CD4-positive, alpha-beta T cell treated with Interferon gamma for 1 hour (primary cell): ENCODE measurements around the gene ZNF205.
"Not testable (repeated sequence)": the region's sequence is repeated elsewhere in the genome, so short reads cannot be mapped to it uniquely, and the experiment has no call there.

Experiments
- DNase-seq: peaks from one replicate; pipeline ENCODE4 v3.0.0-alpha.2; 2020

ZNF205 gene

GRCh38 chr16:3112058-3112880, at the start of gene ZNF205:
ZNF205 (plus strand) TSS chr16:3112586; CDS start chr16:3113431, 845 bp downstream.
- no peak for DNase-seq

GRCh38 chr16:3063625-3064386, 48.6 kb upstream of the ZNF205 start:
- DNase-seq, result no peak

- DNase-seq, result peak; percentile 69
These were observed 47.2 kb upstream of the ZNF205 start, which contains the start of gene IL32 for GRCh38 chr16:3065069-3065741. IL32 (plus strand) TSS chr16:3065640; CDS start chr16:3065812, 172 bp downstream.

GRCh38 chr16:3065742-3066439, 46.5 kb upstream of the ZNF205 start:
- no peak for DNase-seq

DNA sequence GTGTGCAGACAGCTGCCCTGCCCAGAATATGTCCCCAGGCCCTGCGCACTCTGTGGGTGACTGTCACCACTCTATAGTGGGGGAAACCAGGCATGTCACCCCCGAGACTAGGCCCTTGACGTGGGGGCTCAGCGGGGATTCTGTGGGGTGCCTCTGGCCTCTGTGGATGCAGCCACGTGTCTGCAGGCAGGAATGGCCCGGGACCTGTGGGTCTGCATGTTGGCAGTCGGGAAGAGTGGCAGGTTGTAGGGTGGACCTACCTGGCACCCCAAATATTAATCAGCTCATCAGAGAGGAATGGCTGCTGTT, 46.0 kb upstream of the ZNF205 start:
- DNase-seq, result no peak

- no peak for DNase-seq
These were observed 43.9 kb upstream of the ZNF205 start for GRCh38 chr16:3068487-3068886.

DNA sequence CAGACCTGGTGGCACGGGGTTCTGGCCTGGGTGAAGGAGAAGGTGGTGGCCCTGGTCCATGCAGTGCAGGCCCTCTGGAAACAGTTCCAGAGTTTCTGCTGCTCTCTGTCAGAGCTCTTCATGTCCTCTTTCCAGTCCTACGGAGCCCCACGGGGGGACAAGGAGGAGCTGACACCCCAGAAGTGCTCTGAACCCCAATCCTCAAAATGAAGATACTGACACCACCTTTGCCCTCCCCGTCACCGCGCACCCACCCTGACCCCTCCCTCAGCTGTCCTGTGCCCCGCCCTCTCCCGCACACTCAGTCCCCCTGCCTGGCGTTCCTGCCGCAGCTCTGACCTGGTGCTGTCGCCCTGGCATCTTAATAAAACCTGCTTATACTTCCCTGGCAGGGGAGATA, 43.2 kb upstream of the ZNF205 start:
- DNase-seq, result not testable (repeated sequence)

- DNase-seq, result no peak
These were observed 41.7 kb upstream of the ZNF205 start for GRCh38 chr16:3070608-3071111.

DNA sequence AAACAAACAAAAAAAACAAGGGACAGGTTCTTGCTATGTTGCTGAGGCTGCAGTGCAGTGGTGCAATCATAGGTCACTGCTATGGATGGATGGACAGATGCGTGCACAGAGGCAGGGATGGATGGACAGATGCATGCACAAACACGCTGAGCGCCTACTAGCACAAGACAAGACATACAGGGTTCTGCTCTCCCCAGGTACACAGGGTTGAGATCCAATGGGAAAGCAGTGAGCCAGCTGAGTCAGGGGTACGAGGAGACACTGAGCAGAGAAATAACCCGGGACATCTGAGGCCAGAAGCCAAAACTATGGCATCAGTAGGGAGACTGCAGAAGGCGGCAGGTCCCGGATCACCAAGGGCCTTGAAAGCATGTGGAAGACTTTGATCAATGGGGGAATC, 40.7 kb upstream of the ZNF205 start:
- DNase-seq, result no peak

DNA sequence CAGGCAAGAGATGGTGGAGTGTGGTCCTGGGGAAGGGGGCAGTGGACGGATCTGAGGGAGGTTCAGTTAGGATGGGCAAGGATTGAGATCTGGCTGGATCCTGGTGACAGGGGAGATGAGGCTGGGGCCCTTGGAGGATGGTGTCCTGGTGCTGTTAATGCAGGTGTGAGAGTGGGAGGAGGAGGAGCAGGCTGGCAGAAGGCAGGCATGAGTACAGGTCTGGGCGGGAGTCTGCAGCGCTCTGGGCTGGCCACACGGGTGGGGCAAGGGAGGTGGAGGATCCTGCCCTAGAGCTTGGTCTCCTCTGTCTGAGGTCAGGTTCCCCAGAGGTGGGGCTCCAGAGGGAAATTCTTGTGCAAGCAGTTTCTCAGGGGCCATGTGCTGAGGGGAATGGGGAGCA, 40.2 kb upstream of the ZNF205 start:
- DNase-seq, result not testable (repeated sequence)

DNA sequence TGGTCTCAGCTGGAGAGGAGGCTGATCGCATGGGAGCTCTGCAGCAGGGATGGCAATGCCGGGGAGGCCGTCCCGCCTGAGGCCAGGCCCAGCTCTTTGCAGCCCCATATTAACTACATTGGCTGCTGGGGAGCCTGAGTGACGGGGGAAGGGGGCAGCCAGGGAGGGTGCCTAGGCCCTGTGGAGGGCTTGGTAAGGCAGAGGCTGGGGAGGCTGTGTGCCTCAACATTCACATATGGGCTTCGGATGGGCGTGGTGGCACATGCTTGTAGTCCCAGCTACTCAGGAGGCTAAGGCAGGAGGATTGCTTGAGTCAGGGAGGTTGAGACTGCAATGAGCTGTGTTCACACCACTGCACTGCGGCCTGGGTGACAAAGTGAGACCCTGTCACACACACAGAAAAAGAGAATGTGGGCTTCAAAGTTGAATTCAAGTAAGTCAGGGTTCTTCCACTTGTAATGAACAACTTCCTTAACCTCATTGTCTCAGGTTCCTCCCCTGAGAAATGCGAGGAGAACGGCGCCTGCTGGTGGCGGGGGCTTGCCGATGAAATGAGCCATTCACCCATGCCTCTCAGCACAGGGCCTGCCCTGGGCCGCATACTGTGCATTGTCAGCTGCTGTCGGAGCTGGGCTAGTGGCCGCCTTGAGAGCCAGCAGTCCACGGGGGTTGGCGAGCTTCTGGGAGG, 39.7 kb upstream of the ZNF205 start:
- DNase-seq, result not testable (repeated sequence)

DNA sequence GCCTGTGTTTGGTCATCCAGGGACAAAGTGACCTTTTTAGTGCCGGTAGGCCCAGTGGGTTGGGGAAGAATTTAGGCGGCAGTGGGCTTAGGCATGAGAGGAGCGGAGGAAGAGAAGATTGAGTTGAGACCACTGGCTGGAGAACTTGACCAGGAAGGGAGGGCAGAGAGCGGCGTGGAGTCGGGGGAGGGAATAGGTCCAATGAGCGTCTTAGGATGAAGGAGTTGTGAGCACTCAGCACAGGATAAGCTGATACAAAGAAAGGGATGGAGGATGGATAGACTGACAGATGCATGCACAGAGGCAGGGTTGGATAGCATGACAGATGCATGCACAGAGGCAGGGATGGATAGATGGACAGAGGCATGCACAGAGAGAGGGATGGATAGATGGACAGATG, 38.9 kb upstream of the ZNF205 start:
- DNase-seq, result no peak

DNA sequence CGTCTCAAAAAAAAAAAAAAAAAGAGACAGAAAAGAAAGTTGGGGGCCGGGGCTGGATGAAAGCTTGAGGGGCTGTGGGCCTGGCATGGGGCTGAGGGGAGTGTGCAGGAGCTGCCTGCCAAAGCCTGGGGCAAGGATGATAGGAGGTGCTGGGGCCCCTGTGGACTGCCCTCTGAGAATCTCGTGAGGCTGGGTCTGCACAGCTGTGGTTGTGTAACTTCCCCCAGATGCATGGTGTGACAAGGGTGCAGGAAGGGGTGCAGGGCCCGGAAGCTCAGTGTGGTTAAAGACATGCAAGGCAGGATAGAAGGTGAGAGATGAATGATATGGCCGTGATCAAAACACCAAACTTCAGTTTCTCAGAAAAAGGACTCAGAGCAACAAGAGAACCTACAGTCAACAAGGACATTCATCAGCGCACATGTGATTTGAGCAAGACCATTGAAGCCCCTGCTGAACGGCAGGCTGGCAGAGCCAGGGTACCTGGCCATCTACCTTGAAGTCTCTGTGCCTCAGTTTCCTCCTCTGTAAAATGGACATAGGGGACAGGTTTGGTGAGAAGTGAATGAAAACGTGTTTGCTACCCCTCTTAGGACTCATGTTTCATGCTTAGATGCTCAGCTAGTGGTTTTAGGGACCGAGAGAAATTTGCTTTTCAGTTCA, 37.4 kb upstream of the ZNF205 start:
- DNase-seq, result peak; percentile 82

- DNase-seq, result no peak
These were observed 36.9 kb upstream of the ZNF205 start for GRCh38 chr16:3075523-3075915.

- not testable (repeated sequence) for DNase-seq
These were observed 36.4 kb upstream of the ZNF205 start for GRCh38 chr16:3075946-3076345.

GRCh38 chr16:3076577-3076976, 35.8 kb upstream of the ZNF205 start:
- DNase-seq, result no peak

GRCh38 chr16:3080024-3080423, 32.4 kb upstream of the ZNF205 start:
- no peak for DNase-seq

DNA sequence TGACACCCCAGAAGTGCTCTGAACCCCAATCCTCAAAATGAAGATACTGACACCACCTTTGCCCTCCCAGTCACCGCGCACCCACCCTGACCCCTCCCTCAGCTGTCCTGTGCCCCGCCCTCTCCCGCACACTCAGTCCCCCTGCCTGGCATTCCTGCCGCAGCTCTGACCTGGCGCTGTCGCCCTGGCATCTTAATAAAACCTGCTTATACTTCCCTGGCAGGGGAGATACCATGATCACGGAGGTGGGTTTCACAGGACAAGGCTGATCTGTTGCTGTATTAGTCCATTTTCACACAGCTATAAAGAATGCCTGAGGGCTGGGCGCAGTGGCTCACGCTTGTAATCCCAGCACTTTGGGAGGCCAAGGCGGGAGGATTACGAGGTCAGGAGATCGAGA, 30.4 kb upstream of the ZNF205 start:
- not testable (repeated sequence) for DNase-seq

DNA sequence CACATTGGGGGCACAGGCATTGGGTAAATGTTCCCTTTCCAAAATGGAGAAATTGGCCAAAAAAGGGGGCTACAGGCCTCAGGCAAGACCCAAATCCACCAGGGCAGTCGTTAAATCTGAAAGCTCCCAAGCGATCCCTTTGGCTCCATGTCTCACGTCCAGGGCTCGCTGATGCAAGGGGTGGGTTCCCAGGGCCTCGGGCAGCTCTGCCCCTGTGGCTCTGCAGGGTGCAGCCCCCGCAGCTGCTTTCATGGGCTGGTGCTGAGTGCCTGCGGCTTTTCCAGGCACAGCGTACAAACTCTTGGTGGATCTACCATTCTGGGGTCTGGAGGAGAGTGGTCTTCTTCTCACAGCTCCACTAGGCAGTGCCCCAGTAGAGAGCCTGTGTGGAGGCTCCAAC, 29.0 kb upstream of the ZNF205 start:
- not testable (repeated sequence) for DNase-seq

DNA sequence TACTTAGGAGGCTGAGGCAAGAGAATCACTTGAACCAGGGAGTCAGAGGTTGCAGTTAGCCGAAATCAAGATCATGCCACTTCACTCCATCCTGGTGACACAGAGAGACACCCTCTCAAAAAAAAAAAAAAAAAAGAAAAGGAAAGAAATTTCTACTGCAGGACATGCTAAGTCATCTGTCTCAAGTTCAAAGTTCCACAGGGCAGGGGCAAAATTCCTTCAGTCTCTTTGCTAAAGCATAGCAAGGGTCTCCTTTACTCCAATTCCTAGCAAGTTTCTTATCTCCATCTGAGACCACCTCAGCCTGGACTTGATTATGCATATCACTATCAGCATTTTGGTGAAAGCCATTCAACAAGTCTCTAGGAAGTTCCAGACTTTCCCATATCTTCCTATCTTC, 27.9 kb upstream of the ZNF205 start:
- no peak for DNase-seq

DNA sequence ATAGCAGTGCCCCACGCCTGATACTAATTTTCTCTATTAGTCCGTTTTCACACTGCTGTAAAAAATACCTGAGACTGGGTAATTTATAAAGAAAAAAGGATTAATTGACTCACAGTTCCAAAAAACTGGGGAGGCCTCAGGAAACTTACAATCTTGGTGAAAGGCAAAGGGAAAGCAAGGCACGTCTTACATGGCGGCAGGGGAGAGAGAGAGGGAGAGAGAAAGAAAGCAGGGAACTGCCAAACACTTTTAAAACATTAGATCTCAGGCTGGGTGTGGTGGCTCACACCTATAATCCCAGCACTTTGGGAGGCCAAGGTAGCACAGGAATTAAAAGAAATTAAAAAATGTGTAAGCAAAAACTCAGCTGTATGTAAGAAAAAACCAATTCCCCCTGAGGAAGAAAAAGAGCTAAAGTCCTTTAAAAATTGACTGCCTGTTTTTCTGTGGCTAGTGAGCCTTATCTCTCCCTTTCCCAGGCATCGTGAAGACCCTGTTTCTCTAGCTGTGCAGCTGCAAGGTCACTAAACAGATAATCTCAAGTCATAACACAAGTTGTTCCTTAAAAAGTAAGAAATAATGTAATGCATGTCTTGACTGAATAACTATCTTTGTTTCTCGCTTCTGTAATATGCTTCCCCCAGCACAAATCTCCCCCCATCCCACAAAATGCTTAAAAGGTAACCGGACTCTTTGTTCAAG, 27.3 kb upstream of the ZNF205 start:
- DNase-seq, result no peak
